ENCODE measurements around the gene TXNDC2.

DNA sequence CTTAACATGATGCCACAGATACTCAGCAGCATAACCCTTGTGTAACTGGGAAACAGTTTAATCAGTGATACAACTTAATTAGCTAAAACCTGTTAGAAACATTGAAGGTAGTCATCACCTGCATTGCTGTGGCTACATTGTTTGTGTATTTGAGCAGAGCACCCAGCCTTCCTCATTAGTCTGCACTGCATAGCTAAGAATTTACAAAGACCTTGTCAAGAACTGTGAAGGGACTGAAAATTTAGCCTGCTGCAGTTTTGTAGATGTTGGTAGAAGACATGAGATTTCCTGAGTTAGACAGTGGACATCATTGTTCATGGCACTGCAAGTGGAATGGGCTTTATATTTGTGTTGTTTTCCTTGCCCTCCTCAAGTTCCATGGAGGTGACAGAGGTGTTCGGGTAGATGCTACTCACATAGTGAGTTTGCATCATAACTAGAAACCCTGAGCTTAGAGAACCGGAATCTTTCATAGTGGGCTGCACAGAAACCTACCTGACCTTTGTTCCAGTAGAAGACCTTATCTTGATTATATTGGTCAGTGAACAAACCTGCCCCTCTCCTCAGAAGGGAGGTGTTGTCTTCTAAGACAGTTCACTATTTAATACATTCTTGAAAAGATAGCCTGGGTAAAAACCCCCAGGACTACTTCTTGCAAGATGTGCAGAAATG is 40.6 kb downstream of the TXNDC2 start:
- TF ChIP-seq CTCF (IDR thresholded peaks at IDR 0.05) (no peak), POLR2AphosphoS5 (IDR thresholded peaks at IDR 0.05) (no peak), POLR2A (IDR thresholded peaks at IDR 0.05) (no peak)
